GM23338 (cell line): Measurements from ENCODE around the gene CNTROB. TPM values are rescaled to one million over a fixed set of nuclear protein-coding genes. Genes with fewer than 3 reads are reported as not detected.
A peak's percentile ranks its signal among the peaks of the same experiment; 100 is the strongest.

Experiments used
- ATAC-seq: fragments of 200-7000 bp; cut with Tn5 transposase; 3 replicates; pipeline ENCODE4 v1.9.1; 2020
- DNase-seq: peaks from one replicate; pipeline ENCODE4 v3.0.0-alpha.2; 2015; ENCODE audit warnings: low spot score
- H2AFZ ChIP-seq: fragments of 200-600 bp; sonication (generic); 2 replicates; pipeline ENCODE4 v1.8.0; 2016; ENCODE audit warnings: antibody characterized with exemption, mild to moderate bottlenecking, moderate library complexity
- H3F3A ChIP-seq: fragments of 200-600 bp; sonication (generic); replicated peaks from 2 replicates; pipeline ENCODE4 v1.8.0; 2017; ENCODE audit warnings: antibody characterized with exemption, mixed run types, low read depth
- H3K27ac ChIP-seq: fragments of 200-600 bp; sonication (generic); 2 replicates; pipeline ENCODE4 v1.6.1; 2016; ENCODE audit warnings: low read depth
- H3K27me3 ChIP-seq: fragments of 200-600 bp; sonication (generic); 2 replicates; pipeline ENCODE4 v1.8.0; 2016; ENCODE audit warnings: mild to moderate bottlenecking, mixed run types, moderate library complexity; ENCODE audit not compliant: insufficient read depth
- H3K36me3 ChIP-seq: fragments of 200-600 bp; sonication (generic); 2 replicates; pipeline ENCODE4 v1.8.0; 2016; ENCODE audit warnings: mild to moderate bottlenecking; ENCODE audit not compliant: insufficient read depth
- H3K4me1 ChIP-seq: fragments of 200-600 bp; sonication (generic); 2 replicates; pipeline ENCODE4 v1.8.0; 2016; ENCODE audit warnings: mild to moderate bottlenecking, moderate library complexity; ENCODE audit not compliant: insufficient read depth
- H3K4me2 ChIP-seq: fragments of 200-600 bp; sonication (generic); 2 replicates; pipeline ENCODE4 v1.7.1; 2017; ENCODE audit warnings: mixed run types
- H3K4me3 ChIP-seq: fragments of 200-600 bp; sonication (generic); 2 replicates; pipeline ENCODE4 v1.6.1; 2016; ENCODE audit warnings: mixed run types
- H3K79me2 ChIP-seq: fragments of 200-600 bp; sonication (generic); replicated peaks from 2 replicates; pipeline ENCODE4 v1.8.0; 2017; ENCODE audit warnings: mild to moderate bottlenecking; ENCODE audit not compliant: insufficient read depth
- H3K9me2 ChIP-seq: fragments of 200-600 bp; sonication (generic); 2 replicates; pipeline ENCODE4 v1.8.0; 2017; ENCODE audit not compliant: insufficient read depth
- H4K20me1 ChIP-seq: fragments of 200-600 bp; sonication (generic); replicated peaks from 2 replicates; pipeline ENCODE4 v1.8.0; 2017; ENCODE audit warnings: mild to moderate bottlenecking; ENCODE audit not compliant: insufficient read depth
- H3K27ac Mint-ChIP-seq: 2 replicates; pipeline ENCODE4 v1.8.0; 2020; ENCODE audit warnings: inconsistent platforms, mild to moderate bottlenecking, moderate library complexity, mixed read lengths
- H3K27me3 Mint-ChIP-seq: 3 replicates; pipeline ENCODE4 v1.8.0; 2022; ENCODE audit warnings: low read depth, mild to moderate bottlenecking, moderate library complexity, mixed read lengths, inconsistent platforms; ENCODE audit not compliant: insufficient read depth, poor library complexity
- H3K36me3 Mint-ChIP-seq: 3 replicates; pipeline ENCODE4 v1.8.0; 2021; ENCODE audit warnings: low read depth, mild to moderate bottlenecking, inconsistent platforms, moderate library complexity, mixed read lengths
- H3K4me1 Mint-ChIP-seq: 3 replicates; pipeline ENCODE4 v1.8.0; 2020; ENCODE audit warnings: mild to moderate bottlenecking, inconsistent platforms, mixed read lengths
- H3K4me3 Mint-ChIP-seq: 3 replicates; pipeline ENCODE4 v1.8.0; 2021; ENCODE audit warnings: moderate library complexity, mild to moderate bottlenecking, inconsistent platforms, mixed read lengths
- H3K9me3 Mint-ChIP-seq: 3 replicates; pipeline ENCODE4 v1.8.0; 2020; ENCODE audit warnings: moderate library complexity, mild to moderate bottlenecking, inconsistent platforms, mixed read lengths
- CTCF ChIP-seq, 2 experiments: fragments of 200-600 bp in 1 of 2; sonication (generic) in 1 of 2; conservative IDR thresholded peaks; 2 replicates each; pipeline versions ENCODE4 v1.5.1 to v1.6.1; 2016 to 2017; ENCODE audit warnings: antibody characterized with exemption in 2 of 2, low read depth in 2 of 2, mild to moderate bottlenecking in 2 of 2, moderate library complexity in 1 of 2
- ETS1 ChIP-seq: IDR thresholded peaks from 2 replicates; pipeline ENCODE4 v1.6.1; 2016; ENCODE audit warnings: antibody characterized with exemption
- EZH2 ChIP-seq: fragments of 200-600 bp; sonication (generic); IDR thresholded peaks from one replicate; pipeline ENCODE4 v1.8.0; 2017; ENCODE audit warnings: antibody characterized with exemption, mild to moderate bottlenecking, low read depth; ENCODE audit not compliant: unreplicated experiment
- JUNB ChIP-seq: IDR thresholded peaks from one replicate; pipeline ENCODE4 v1.6.1; 2016; ENCODE audit warnings: antibody characterized with exemption; ENCODE audit not compliant: unreplicated experiment
- POLR2AphosphoS5 ChIP-seq: IDR thresholded peaks from 2 replicates; pipeline ENCODE4 v1.6.1; 2016; ENCODE audit warnings: antibody characterized with exemption, low read depth
- REST ChIP-seq: IDR thresholded peaks from one replicate; pipeline ENCODE4 v1.6.1; 2018; ENCODE audit warnings: antibody characterized with exemption; ENCODE audit not compliant: unreplicated experiment
- STAT1 ChIP-seq: IDR thresholded peaks from one replicate; pipeline ENCODE4 v1.6.1; 2016; ENCODE audit warnings: antibody characterized with exemption; ENCODE audit not compliant: unreplicated experiment
- ZNF114 ChIP-seq: fragments of 250-450 bp; sonication (Bioruptor Pico); IDR thresholded peaks from 2 replicates; pipeline ENCODE4 v1.5.0; 2020; ENCODE audit warnings: mild to moderate bottlenecking, moderate library complexity
- polyA plus RNA-seq: library from polyadenylated mRNA; unstranded; fragments of >200 nt; fragmentation: Nextera tagmentation; extraction: Ambion mirVana; gene quantifications from 2 replicates; pipeline ENCODE4 v1.2.1, GENCODE V29; 2016
- total RNA-seq: library from RNA; depleted of rRNA; stranded (reverse); fragments of >200 nt; shearing (Covaris generic); gene quantifications from 2 replicates; pipeline ENCODE4 v1.2.3, GENCODE V29; 2014

The CNTROB gene
- total and polyA plus RNA-seq, 2 experiments from 2014 or later = 16.3 to 18.5 TPM

- H3K4me3 ChIP-seq = no peak overlapping the region
- Mint-ChIP-seq H3K4me3 (no peak overlapping the region), H3K36me3 (no peaks in the 10 kb centered on the region), H3K9me3 (no peaks in the 10 kb centered on the region), H3K4me1 (peaks cover 11% of the 10 kb centered on the region; the same call in 2 of the 3 replicates), H3K27ac (no peak overlapping the region), H3K27me3 (peaks cover 8% of the 10 kb centered on the region)
- H3K4me1 ChIP-seq = no peaks in the 10 kb centered on the region
- peak; percentile 16 for DNase-seq
- H3K4me2 ChIP-seq = no peak overlapping the region
- no peaks in the 10 kb centered on the region for H3K36me3 ChIP-seq
- no peaks in the 10 kb centered on the region for H3K79me2 ChIP-seq
- H3F3A ChIP-seq = no peaks in the 10 kb centered on the region
- H4K20me1 ChIP-seq = no peaks in the 10 kb centered on the region
- no peaks in the 10 kb centered on the region for H3K27me3 ChIP-seq
- no peaks in the 10 kb centered on the region for H3K9me2 ChIP-seq
- no peak for TF ChIP-seq STAT1
- peak; percentile 24 to 56; a peak in 3 of 4 replicates for TF ChIP-seq CTCF (conservative IDR thresholded peaks at IDR 0.05; ENCODE audit: low read depth in 2 of 2)
- H3K27ac ChIP-seq = no peak overlapping the region
- no peak overlapping the region for H2AFZ ChIP-seq
- ATAC-seq = no peak
These were observed 50.7 kb downstream of the CNTROB start for GRCh38 chr17:7982666-7983065.

GRCh38 chr17:7984904-7985303 is 52.9 kb downstream of the CNTROB start:
- Mint-ChIP-seq H3K4me3 (no peak overlapping the region), H3K9me3 (no peaks in the 10 kb centered on the region), H3K27me3 (peaks cover 16% of the 10 kb centered on the region), H3K27ac (no peak overlapping the region), H3K36me3 (no peaks in the 10 kb centered on the region; the same call in 2 of the 3 replicates), H3K4me1 (peaks cover 11% of the 10 kb centered on the region)
- no peaks in the 10 kb centered on the region for H4K20me1 ChIP-seq
- H3K27ac ChIP-seq = no peak overlapping the region
- ATAC-seq (no peak), DNase-seq (no peak)
- no peak overlapping the region for H3K4me2 ChIP-seq
- H3F3A ChIP-seq = no peaks in the 10 kb centered on the region
- peaks cover 10% of the 10 kb centered on the region for H3K27me3 ChIP-seq
- no peaks in the 10 kb centered on the region for H3K36me3 ChIP-seq
- no peaks in the 10 kb centered on the region for H3K79me2 ChIP-seq
- no peaks in the 10 kb centered on the region for H3K9me2 ChIP-seq
- H2AFZ ChIP-seq = no peak overlapping the region
- H3K4me3 ChIP-seq = no peak overlapping the region
- H3K4me1 ChIP-seq = no peaks in the 10 kb centered on the region
- TF ChIP-seq ETS1 (no peak), STAT1 (no peak), CTCF (conservative IDR thresholded peaks at IDR 0.05; ENCODE audit: low read depth in 2 of 2) (no peak), POLR2AphosphoS5 (no peak), ZNF114 (no peak), JUNB (no peak), REST (no peak), EZH2 (no peak)
